ENCODE results near the gene MCMBP.
"Not testable (repeated sequence)": the region's sequence is repeated elsewhere in the genome, so short reads cannot be mapped to it uniquely, and the experiment has no call there.

The MCMBP gene

GRCh38 chr10:119872860-119873681, 428 bp upstream of the MCMBP start:
- peak; percentile 88 for DNase-seq

DNA sequence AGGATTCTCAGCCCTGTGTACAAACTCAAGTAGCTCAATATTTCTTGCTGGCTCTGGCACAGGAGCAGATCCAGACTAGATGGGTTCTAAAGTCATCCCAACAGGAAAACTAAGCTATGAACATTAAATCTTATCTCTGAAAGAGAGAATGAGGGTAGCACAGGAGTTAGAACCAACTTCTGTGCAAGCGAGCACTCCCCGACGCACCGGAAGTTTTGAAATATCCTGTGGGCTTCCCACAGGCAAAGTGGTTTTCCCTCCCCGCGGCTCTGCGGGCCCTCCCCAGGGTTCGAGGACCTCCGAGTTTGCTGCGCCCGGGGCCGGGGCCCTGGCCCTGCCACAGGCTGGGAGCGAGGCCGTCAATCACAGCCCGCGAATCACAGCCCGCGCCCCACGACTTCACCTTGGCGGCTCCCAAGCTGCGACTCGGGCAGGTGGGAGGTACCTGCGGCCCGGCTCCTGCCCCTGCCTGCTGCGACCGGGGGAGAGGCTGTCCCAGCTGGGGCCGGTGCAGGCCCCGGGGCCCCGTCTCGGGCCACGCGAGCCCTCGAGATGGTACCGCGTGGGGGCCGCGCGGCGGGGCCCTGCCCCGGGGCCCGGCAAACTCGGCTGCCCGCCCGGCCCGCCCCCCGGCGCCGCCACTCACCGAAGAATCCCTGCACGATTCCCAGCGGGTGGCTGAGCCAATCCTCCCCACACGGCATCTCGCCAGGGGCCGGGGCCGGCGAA, 598 bp downstream of the MCMBP start:
- peak; percentile 60 for DNase-seq

GRCh38 chr10:119869398-119869797, 3.2 kb downstream of the MCMBP start:
- DNase-seq = not testable (repeated sequence)

DNA sequence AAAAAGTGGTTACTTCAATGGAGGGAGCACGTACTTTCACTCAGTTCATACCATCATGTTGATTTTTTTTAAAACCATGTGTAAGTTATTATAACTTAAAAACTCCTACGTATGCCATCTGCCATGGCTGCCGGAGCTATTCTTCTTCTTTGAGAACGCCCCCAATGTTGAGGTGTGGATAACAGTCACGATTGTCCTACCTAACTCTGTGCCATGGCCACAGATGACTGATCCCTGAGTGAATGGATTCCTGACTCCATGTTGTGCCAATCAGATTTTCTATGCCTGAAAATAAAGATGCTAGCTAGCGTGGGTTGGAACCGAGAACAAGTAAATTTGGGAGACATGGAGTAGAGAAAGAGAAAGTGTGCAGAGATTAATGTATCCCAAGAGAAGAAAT, 5.3 kb downstream of the MCMBP start:
- no peak for DNase-seq

DNA sequence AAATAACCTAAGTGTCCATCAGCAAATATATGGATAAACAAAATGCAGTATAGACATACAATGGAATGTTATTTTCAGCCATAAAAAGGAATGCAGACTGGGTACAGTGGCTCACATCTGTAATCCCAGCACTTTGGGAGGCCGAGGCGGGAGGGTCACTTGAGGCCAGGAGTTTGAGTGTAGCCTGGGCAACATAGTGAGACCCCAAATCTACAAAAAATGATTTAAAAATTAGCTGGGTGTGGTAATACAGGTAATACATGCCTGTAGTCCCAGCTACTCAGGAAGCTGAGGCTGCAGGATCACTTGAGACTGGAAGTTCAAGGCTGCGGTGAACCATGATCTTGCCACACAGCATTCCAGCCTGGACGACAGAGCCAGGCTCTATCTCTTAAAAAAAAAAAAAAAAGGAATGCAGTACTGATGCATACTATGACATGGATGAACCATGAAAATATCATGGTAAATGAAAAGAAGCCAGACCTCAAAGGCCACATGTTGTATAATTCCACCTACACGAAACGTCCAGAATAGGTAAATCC, 6.9 kb downstream of the MCMBP start:
- DNase-seq = no peak

GRCh38 chr10:119863951-119864565, 8.6 kb downstream of the MCMBP start:
- DNase-seq = no peak

DNA sequence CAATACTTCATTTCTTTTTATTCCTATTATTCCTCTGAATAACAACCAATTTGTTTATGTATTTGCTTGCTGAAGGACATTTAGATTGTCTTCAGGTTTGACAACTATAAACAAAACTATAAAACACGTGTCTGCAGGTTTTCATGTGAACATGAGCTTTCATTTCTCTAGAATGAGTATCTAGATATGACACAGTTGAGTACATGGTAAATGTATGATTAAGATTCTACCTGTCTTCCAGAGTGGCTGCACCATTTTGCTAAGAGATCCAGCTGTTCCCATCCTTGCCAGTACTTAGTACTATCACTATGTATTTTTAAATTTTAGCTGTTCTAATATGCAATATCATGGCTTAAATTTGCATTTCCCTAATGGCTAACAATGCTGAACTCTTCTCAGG, 10.1 kb downstream of the MCMBP start:
- no peak for DNase-seq

DNA sequence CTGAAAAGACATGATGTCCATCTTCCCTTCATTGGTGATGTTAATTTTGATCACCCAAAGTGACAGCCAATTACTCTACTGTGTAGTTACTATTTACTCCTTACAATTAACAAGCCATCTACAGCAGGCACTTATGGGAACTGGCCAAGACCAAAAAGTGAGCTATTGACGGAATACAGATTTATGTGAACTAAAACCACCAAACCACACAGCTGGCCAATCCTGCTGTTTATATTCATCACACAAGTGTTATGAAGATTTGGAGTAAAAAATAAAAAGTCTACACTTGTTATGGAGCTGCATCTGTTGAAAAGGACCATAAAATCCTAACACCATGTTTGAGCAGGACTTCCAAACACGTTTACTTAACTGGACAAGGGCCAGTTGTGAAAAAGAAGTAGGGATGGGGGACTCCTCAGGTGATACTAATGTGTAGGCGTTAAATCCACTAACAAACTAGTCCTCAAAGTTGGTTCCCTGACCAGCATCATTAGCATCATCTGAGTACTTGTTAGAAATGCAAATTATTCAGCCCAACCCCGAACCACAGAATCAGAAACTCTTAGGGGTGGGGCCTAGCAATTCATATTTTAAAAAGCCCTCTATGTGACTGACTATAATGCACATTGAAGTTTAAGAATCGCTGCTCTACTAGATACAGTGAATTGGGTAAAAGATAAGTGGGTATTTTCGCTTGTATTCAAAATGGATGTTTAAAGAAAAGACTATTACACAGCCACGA, 11.6 kb downstream of the MCMBP start:
- DNase-seq = no peak

GRCh38 chr10:119859420-119860258, 13.0 kb downstream of the MCMBP start:
- DNase-seq = no peak

DNA sequence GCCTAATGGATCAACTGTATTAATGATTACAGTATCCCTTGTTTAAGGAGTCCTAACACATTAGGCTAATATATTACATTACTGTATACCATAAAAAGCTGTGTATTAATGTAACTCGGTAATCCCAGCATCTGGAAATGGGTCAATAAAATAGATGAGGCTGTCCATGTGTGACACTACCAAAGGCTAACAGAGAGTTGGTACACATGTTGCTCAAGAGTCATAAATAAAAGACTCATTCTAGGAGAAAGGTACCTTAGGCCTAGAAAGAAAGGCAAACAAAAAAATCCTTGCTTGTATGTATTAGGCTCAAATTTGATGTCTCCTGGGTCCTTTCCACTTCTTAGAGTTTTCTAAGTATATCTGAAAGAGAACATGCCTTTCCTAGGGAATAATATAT, 14.6 kb downstream of the MCMBP start:
- no peak for DNase-seq

- no peak for DNase-seq
These were observed 19.1 kb downstream of the MCMBP start for GRCh38 chr10:119853574-119853973.

- no peak for DNase-seq
These were observed 19.8 kb downstream of the MCMBP start for GRCh38 chr10:119852822-119853221.

DNA sequence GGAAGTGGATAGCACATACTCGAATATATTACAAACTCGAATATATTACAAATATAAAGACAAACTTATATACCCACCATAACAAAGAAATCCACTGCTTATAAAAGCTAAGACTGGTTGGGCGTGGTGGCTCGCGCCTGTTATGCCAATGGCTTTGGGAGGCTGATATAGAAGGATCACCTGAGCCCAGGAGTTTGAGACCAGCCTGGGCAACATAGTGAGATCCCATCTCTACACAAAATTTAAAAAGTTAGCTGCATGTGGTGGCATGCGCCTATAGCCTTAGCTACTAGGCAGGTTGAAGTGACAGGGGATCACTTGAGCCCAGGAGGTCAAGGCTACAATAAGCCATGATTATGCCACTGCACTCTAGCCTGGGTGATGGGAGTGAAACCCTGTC, 20.4 kb downstream of the MCMBP start:
- no peak for DNase-seq

GRCh38 chr10:119849944-119850343, 22.7 kb downstream of the MCMBP start:
- no peak for DNase-seq

- DNase-seq = no peak
These were observed 23.4 kb downstream of the MCMBP start for GRCh38 chr10:119849031-119849789.

DNA sequence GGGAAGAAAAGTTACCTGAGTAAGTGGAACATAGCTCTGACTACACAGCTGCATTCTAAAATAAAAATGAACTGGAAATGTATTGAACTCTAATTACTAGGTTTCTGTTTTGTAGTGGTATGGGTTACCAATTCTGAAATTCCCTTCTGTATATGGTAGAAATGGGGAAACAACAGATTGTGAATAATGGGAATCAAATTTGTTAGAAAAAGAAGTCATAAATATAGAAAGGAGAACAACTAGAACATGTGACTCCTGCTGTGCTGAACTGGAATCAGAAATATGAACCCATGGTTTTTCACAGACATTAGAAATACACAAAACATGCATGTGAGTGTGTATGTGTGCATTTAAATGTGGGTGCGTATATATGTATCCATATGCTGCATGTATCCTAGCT, 27.0 kb downstream of the MCMBP start:
- no peak for DNase-seq

DNA sequence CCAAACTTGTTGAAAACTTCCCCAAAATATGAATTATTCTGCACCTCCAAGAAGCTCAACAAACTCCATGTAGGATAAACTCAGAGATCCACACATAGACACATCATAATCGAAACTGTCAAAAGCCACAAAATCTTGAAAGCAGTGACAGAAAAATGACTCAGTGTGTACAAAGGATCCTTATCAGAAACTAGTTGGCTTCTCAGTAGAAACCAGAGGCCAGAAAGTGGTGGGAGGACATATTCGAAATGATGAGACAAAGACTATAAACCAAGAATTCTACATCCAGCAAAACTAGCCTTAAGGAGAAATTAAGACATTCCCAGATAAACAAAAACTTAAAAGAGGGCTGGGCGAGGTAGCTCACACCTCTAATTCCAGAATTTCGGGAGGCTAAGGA, 38.5 kb downstream of the MCMBP start:
- no peak for DNase-seq

DNA sequence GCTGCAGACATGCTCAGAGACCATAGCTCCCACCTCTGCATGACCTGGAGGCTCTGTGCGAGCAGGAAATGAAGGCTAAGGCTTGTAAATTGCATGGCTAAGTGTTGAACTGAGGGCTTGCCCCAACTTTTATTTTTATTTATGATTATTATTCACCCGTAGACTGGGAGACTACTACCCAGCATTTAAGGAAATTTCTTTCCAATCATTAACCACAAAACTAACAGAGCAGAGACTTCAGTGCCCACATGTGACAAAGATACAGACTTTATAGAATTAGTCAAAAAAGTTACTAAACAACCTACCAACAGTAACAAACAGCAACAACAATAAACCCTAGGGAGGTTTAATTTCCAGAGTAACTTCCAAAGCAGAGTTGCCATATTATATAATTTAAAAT, 39.7 kb downstream of the MCMBP start:
- DNase-seq = no peak

GRCh38 chr10:119831656-119832055, 41.0 kb downstream of the MCMBP start:
- DNase-seq = no peak

DNA sequence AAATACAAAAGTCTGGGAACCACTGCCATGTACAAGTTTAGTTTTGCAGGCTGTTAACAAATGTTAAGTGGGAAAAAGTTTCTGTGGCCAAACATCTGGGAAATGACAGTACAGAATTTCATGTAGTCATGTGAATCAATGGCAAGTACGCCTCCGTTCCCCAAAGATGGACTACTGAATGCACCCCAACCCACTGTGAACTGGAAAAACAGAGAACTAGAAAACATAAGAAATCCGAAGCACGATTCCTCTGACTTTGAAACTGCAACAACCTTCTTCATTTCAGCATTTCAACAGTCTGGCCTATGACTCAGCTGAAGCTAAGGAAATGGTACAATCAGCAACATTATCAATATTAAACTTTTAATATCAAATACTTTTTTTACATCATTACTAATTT, 41.8 kb downstream of the MCMBP start:
- no peak for DNase-seq

- DNase-seq = no peak
These were observed 43.2 kb downstream of the MCMBP start for GRCh38 chr10:119829429-119829828.
